ENCODE results near the gene ANKFN1.

Gene ANKFN1

DNA sequence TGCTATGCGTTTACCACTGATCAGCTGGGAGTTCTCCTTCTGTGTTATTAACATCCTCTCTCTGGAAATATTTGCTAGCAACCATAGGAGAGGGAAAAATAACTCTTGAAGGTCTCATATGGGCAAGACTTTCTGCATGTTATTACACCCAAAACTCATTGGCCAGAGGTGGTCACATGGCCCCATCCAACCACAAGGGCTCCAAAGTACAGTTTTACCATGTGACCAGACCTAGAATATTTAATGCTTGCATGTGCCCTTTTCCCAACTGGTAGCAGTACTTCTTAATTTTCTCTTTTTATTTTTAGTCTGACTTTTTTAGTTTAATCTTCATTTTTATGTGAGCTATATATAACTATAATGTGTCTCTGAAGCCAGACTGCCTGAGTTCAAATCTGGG lies 299.2 kb downstream of the ANKFN1 start:
- Histone ChIP-seq H3K79me2 (ENCODE audit: low read length) (no peaks in the 10 kb centered on the region), H3F3A (ENCODE audit: insufficient read depth, low read length) (no peaks in the 10 kb centered on the region), H3K9ac (ENCODE audit: low read length) (no peak overlapping the region), H4K20me1 (ENCODE audit: insufficient read depth, low read length) (no peaks in the 10 kb centered on the region), H3K9me2 (replicated peaks; ENCODE audit: insufficient read depth, low read length) (no peaks in the 10 kb centered on the region), H3K27me3 (replicated peaks; ENCODE audit: insufficient read depth, low read length) (no peaks in the 10 kb centered on the region), H2AFZ (ENCODE audit: low read length) (no peak overlapping the region), H3K27ac (ENCODE audit: low read length) (no peak overlapping the region), H3K36me3 (replicated peaks; ENCODE audit: insufficient read depth, low read length) (no peaks in the 10 kb centered on the region), H3K4me2 (ENCODE audit: low read depth, low read length) (no peak overlapping the region), H3K4me1 (ENCODE audit: low read length) (no peaks in the 10 kb centered on the region), H3K4me3 (ENCODE audit: low read length) (no peak overlapping the region), H3K9me3 (replicated peaks; ENCODE audit: insufficient read depth, low read length) (no peaks in the 10 kb centered on the region)
- no peak for DNase-seq
- no peak for TF ChIP-seq EZH2 (optimal IDR thresholded peaks at IDR 0.05; ENCODE audit: low read depth, low read length)
- no peak for TF ChIP-seq EZH2phosphoT487 (IDR thresholded peaks at IDR 0.05; ENCODE audit: low read length)
- TF ChIP-seq, protein P1, sequence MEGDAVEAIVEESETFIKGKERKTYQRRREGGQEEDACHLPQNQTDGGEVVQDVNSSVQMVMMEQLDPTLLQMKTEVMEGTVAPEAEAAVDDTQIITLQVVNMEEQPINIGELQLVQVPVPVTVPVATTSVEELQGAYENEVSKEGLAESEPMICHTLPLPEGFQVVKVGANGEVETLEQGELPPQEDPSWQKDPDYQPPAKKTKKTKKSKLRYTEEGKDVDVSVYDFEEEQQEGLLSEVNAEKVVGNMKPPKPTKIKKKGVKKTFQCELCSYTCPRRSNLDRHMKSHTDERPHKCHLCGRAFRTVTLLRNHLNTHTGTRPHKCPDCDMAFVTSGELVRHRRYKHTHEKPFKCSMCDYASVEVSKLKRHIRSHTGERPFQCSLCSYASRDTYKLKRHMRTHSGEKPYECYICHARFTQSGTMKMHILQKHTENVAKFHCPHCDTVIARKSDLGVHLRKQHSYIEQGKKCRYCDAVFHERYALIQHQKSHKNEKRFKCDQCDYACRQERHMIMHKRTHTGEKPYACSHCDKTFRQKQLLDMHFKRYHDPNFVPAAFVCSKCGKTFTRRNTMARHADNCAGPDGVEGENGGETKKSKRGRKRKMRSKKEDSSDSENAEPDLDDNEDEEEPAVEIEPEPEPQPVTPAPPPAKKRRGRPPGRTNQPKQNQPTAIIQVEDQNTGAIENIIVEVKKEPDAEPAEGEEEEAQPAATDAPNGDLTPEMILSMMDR (IDR thresholded peaks at IDR 0.05; ENCODE audit: low read length) = no peak

DNA sequence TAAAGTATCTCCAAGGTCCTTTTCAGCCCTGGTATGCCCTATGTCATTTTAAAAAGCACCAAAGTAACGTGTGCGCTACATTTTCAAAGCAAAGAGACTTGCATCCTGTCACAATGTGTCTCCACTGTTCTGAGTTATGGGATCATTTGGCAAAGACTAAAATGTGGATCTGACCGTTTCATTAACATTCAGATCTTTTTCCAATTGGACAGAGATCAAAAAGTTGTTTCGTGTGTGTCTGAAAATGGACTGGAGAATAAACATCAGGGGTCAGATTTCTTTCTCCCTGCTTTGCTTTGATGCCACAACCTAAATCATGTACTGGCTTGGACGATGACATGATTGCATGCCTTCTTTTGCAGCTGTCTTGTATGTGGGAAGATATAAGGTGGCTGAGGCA lies 304.2 kb downstream of the ANKFN1 start:
- no peak overlapping the region for H3K4me2 ChIP-seq (ENCODE audit: low read depth, low read length)
- H3K9me3 ChIP-seq (replicated peaks; ENCODE audit: insufficient read depth, low read length) = no peaks in the 10 kb centered on the region
- no peak overlapping the region for H3K9ac ChIP-seq (ENCODE audit: low read length)
- H4K20me1 ChIP-seq (ENCODE audit: insufficient read depth, low read length) = no peaks in the 10 kb centered on the region
- H3K4me1 ChIP-seq (ENCODE audit: low read length) = no peaks in the 10 kb centered on the region
- no peak overlapping the region for H2AFZ ChIP-seq (ENCODE audit: low read length)
- TF ChIP-seq, protein P1 (IDR thresholded peaks at IDR 0.05; ENCODE audit: low read length) = no peak
- TF ChIP-seq EZH2phosphoT487 (IDR thresholded peaks at IDR 0.05; ENCODE audit: low read length) = no peak
- no peak for TF ChIP-seq EZH2 (optimal IDR thresholded peaks at IDR 0.05; ENCODE audit: low read depth, low read length)
- H3F3A ChIP-seq (ENCODE audit: insufficient read depth, low read length) = no peaks in the 10 kb centered on the region
- H3K36me3 ChIP-seq (replicated peaks; ENCODE audit: insufficient read depth, low read length) = no peaks in the 10 kb centered on the region
- H3K27me3 ChIP-seq (replicated peaks; ENCODE audit: insufficient read depth, low read length) = no peaks in the 10 kb centered on the region
- DNase-seq = no peak
- no peaks in the 10 kb centered on the region for H3K9me2 ChIP-seq (replicated peaks; ENCODE audit: insufficient read depth, low read length)
- no peak overlapping the region for H3K4me3 ChIP-seq (ENCODE audit: low read length)
- no peaks in the 10 kb centered on the region for H3K79me2 ChIP-seq (ENCODE audit: low read length)
- H3K27ac ChIP-seq (ENCODE audit: low read length) = no peak overlapping the region

DNA sequence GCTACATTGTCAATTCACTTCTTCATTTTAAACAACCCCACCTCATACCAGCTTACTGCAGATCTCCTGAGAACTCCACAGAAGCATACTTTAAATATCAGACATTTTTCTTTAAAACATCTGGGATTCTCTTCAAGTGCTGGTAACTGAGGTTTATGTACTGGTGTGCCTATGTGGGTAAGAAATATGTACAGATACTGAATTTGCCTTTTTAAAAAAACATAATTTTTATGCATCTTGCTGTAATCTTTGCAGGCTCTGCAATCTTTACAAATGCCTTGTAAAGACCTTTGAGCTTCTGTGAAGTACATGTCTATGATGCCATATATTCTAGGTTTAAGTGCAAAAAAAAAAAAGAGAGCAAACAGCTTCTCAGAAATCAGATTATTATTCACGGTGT lies 312.6 kb downstream of the ANKFN1 start:
- Histone ChIP-seq H2AFZ (ENCODE audit: low read length) (no peak overlapping the region), H3F3A (ENCODE audit: insufficient read depth, low read length) (no peaks in the 10 kb centered on the region), H3K27ac (ENCODE audit: low read length) (no peak overlapping the region), H3K4me1 (ENCODE audit: low read length) (no peaks in the 10 kb centered on the region), H3K9ac (ENCODE audit: low read length) (no peak overlapping the region), H3K4me2 (ENCODE audit: low read depth, low read length) (no peak overlapping the region), H3K9me3 (replicated peaks; ENCODE audit: insufficient read depth, low read length) (no peaks in the 10 kb centered on the region), H3K79me2 (ENCODE audit: low read length) (no peaks in the 10 kb centered on the region), H4K20me1 (ENCODE audit: insufficient read depth, low read length) (no peaks in the 10 kb centered on the region), H3K27me3 (replicated peaks; ENCODE audit: insufficient read depth, low read length) (no peaks in the 10 kb centered on the region), H3K9me2 (replicated peaks; ENCODE audit: insufficient read depth, low read length) (no peaks in the 10 kb centered on the region), H3K36me3 (replicated peaks; ENCODE audit: insufficient read depth, low read length) (no peaks in the 10 kb centered on the region), H3K4me3 (ENCODE audit: low read length) (no peak overlapping the region)
- DNase-seq = no peak
- TF ChIP-seq EZH2 (optimal IDR thresholded peaks at IDR 0.05; ENCODE audit: low read depth, low read length) (no peak), EZH2phosphoT487 (IDR thresholded peaks at IDR 0.05; ENCODE audit: low read length) (no peak)
- TF ChIP-seq, protein P1 (IDR thresholded peaks at IDR 0.05; ENCODE audit: low read length) = no peak

All from MM.1S (cell line).